NCI-H2107 treated with DMSO at 0.1 percent for 48 hours (cell line): ENCODE results near the gene CRNKL1.

Source experiments
- DNase-seq: peaks from one replicate; lab custom pipeline; 2025; ENCODE audit not compliant: unreplicated experiment; lab: John Stamatoyannopoulos, UW

Gene CRNKL1

DNA sequence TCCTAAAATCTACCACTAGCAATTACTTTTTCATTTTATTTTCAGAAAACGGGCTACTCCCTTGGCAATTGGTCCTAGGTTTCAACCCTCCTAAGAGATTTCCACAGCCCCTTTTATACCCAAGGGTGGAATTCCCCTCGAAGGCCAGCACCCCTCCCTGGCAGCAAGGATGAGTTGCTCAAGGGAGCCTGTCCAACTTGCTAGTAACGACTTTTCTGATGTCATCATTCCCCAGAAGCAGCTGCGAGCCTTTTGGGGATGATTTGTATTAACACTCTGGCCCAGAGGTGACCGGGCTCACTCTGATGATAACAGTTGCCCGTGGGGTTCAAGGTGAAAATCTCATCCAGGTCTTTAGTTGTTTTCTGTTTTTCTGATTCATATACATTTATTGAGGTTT lies 65.8 kb downstream of the CRNKL1 start:
- no peak for DNase-seq
